ENCODE measurements around the gene ONECUT2. TPM values are rescaled to one million over a fixed set of nuclear protein-coding genes. Genes with fewer than 3 reads are reported as not detected.

ONECUT2 gene
- total and polyA plus RNA-seq, 2 experiments from 2014 or later: 0.82 to 1.7 TPM

DNA sequence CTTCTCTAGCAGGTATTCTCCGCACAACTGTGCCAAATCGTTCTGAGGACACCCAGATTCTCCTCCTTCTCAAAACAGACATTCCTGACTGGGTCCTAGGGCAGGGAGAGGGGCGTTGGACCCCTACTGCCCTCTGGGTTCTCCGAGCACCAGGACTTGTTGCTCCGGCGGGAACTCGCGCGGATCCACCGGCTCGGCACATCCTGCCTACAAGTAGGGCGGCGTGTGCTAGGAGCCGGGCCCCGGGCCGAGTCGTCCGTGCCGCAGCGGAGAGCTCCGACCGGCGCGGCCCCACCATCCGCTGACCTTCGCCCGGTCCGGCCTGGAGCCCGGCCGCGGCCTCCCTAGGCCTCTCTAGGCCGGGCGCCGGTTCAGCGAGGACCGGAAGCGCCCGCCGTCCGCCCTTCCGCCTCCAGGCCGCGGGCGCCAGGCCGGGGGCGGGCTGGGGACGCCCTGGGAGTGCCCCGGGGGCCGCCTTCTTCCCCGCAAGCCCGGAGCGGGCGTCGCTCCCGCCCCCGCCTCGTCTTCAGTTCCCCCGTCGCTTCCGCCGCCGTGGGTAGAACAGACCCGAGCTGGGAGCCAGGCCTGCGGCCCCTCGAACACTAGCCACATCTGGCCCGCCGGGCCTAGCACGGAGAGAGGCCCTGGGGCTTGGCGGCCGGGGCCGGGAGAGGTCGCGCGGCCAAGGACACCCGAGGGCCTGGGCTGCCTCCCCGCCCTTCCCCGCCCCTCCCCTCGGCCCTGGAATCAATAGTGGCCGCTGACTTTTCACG lies 7.6 kb upstream of the ONECUT2 start:
- Histone ChIP-seq H2AFZ (peak overlapping the region; percentile 97), H3K27me3 (ENCODE audit: insufficient read depth) (peaks cover 87% of the 10 kb centered on the region), H3K4me2 (peak overlapping the region; percentile 97), H3F3A (replicated peaks; ENCODE audit: low read depth) (peaks cover 27% of the 10 kb centered on the region), H4K20me1 (replicated peaks; ENCODE audit: insufficient read depth) (peaks cover 12% of the 10 kb centered on the region), H3K79me2 (replicated peaks; ENCODE audit: insufficient read depth) (no peaks in the 10 kb centered on the region), H3K9me2 (ENCODE audit: insufficient read depth) (no peaks in the 10 kb centered on the region), H3K36me3 (ENCODE audit: insufficient read depth) (no peaks in the 10 kb centered on the region), H3K27ac (ENCODE audit: low read depth) (no peak overlapping the region), H3K4me1 (ENCODE audit: insufficient read depth) (peaks cover 37% of the 10 kb centered on the region), H3K4me3 (peak overlapping the region; percentile 76)
- Mint-ChIP-seq H3K9me3 (no peaks in the 10 kb centered on the region), H3K27me3 (ENCODE audit: insufficient read depth, low read depth, poor library complexity) (peaks cover 65% of the 10 kb centered on the region), H3K27ac (no peak overlapping the region), H3K36me3 (ENCODE audit: low read depth) (no peaks in the 10 kb centered on the region), H3K4me1 (peaks cover 36% of the 10 kb centered on the region), H3K4me3 (peak overlapping the region; percentile 78)
- peak; percentile 75 for ATAC-seq
- peak; percentile 73 for DNase-seq (ENCODE audit: low spot score)
- TF ChIP-seq EZH2 (IDR thresholded peaks at IDR 0.05; ENCODE audit: low read depth, unreplicated experiment) (peak; percentile 45), CREB1 (CRISPR knock-in tag; IDR thresholded peaks at IDR 0.05; ENCODE audit: low read depth) (no peak)

DNA sequence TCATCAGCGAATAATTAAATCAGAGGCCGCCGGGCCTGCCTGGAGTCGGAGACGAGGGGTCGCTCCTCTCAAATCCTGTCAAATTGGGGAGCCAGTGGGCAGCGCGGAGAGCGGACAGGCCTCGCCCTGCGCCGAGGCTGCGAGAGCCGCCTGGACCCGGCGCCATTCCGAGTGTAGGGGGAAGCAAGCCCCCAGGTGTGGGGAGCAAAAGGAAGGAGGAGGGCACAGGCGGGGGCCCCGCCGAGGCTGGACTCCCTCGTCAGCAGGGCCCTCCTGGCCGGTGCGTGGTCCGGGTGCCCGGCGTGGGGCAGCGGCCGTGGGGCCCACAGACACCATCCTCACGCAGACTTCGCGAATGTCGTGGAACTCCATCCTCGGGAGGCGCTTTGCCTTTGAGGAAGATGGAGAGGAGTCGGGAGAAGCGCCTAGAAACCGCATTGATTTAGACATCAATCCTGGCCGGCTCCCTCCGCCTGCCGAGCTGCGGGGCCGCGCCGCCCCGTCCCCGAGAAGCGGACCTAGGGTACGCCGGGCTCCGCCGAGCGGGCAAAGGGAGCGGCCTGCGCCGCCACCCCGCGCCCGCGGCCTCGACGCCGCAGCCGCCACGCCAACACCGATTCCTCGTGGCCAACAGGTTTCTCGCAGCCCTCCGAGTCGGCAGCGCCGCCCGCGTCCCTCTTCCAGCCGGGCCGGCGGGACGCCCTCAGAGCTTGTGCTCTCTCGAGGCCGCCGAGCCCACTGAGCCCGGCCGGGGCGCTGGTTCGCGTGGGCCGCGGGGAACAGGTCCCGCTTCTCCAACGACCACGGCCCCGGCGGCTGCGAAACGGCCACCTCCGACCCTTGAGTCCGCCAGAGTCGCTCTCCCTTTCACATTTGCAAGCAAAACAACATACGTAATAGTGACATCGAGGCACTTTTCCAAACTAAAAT lies 6.7 kb upstream of the ONECUT2 start:
- peak; percentile 37 for ATAC-seq
- H3K4me2 ChIP-seq: peak overlapping the region; percentile 97
- H3K4me3 Mint-ChIP-seq: peak overlapping the region; percentile 70

More for the DNA sequence above, 6.7 kb upstream of the ONECUT2 start:
- Histone ChIP-seq H2AFZ (peak overlapping the region; percentile 97), H4K20me1 (replicated peaks; ENCODE audit: insufficient read depth) (peaks cover 16% of the 10 kb centered on the region), H3K9me2 (ENCODE audit: insufficient read depth) (no peaks in the 10 kb centered on the region), H3F3A (replicated peaks; ENCODE audit: low read depth) (peaks cover 32% of the 10 kb centered on the region), H3K27ac (ENCODE audit: low read depth) (no peak overlapping the region), H3K79me2 (replicated peaks; ENCODE audit: insufficient read depth) (no peaks in the 10 kb centered on the region), H3K4me3 (peak overlapping the region; percentile 76), H3K36me3 (ENCODE audit: insufficient read depth) (no peaks in the 10 kb centered on the region), H3K4me1 (ENCODE audit: insufficient read depth) (peaks cover 45% of the 10 kb centered on the region), H3K27me3 (ENCODE audit: insufficient read depth) (peaks cover 96% of the 10 kb centered on the region)
- no peaks in the 10 kb centered on the region for H3K36me3 Mint-ChIP-seq (ENCODE audit: low read depth)
- TF ChIP-seq, protein P1, sequence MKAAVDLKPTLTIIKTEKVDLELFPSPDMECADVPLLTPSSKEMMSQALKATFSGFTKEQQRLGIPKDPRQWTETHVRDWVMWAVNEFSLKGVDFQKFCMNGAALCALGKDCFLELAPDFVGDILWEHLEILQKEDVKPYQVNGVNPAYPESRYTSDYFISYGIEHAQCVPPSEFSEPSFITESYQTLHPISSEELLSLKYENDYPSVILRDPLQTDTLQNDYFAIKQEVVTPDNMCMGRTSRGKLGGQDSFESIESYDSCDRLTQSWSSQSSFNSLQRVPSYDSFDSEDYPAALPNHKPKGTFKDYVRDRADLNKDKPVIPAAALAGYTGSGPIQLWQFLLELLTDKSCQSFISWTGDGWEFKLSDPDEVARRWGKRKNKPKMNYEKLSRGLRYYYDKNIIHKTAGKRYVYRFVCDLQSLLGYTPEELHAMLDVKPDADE (IDR thresholded peaks at IDR 0.05): no peak
- TF ChIP-seq EZH2 (IDR thresholded peaks at IDR 0.05; ENCODE audit: low read depth, unreplicated experiment): peak; percentile 70
- H3K9me3 Mint-ChIP-seq: no peaks in the 10 kb centered on the region
- H3K4me1 Mint-ChIP-seq: peaks cover 41% of the 10 kb centered on the region
- H3K27ac Mint-ChIP-seq: no peak overlapping the region
- peak; percentile 56 for DNase-seq (ENCODE audit: low spot score)
- peaks cover 74% of the 10 kb centered on the region for H3K27me3 Mint-ChIP-seq (ENCODE audit: insufficient read depth, low read depth, poor library complexity)
